ENCODE results near the gene SERTAD3.
"Not testable (repeated sequence)": the region's sequence is repeated elsewhere in the genome, so short reads cannot be mapped to it uniquely, and the experiment has no call there.

The SERTAD3 gene

DNA sequence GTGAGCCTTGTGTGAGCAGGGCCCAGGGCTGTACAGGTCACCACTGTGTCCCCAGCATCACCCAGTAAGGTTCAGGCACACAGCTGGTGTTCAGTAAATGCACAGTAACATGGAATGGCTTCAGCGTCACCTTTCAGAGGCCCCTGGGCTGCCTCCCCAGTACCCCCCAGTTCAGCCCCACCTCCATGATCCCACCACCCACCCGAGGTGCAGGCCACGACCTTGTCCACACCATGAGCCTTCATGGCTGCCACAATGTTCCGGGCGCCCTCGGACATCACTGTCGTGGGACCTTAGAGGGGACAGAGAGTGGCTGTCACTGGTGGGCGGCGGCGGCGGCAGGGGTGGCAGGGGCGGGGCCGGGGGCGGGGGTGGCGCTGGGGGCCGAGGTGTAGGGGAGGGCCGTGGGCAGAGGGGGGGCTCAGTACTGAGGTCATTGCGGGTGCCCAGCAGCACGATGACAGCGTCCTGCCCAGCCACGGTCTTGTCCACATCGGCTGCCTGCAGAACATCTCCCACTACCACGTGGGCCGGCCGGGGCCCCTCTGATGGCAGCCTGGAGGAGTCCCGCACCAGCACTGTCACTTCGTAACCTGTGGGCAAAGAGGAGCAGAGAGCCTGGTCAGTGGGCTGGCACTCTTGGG, 13.9 kb upstream of the SERTAD3 start:
- no peak for DNase-seq (ENCODE audit: low spot score)

GRCh38 chr19:40457048-40457447, 12.9 kb upstream of the SERTAD3 start:
- DNase-seq (ENCODE audit: low spot score) = no peak

GRCh38 chr19:40453943-40454342, 9.8 kb upstream of the SERTAD3 start:
- not testable (repeated sequence) for DNase-seq (ENCODE audit: low spot score)

DNA sequence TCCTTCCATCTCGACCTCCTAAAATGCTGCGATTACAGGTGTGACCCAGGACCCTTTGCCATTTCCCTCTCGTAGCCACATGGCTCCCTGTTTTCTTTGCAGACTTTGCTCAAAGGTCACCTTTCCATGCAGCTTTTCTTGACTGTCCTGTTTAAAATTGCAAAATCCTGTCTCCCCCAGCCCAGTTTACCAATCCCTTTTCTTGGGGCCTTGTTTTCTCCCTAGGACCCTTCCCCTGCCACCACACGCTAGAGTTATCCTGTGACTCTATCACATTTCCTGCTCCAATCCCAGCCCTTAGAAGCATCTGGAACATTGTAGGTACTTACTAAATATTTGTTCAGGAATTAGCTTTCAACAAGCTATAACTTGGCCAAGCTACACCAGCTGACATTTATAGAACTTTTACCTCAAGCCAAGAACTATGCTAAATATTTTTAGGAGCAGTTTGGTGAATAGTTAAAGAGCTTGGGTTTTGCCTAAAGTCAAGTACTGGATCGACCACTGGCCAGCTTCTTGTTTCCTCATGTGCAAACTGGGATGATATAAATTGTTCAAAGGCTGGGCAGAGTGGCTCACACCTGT, 9.1 kb upstream of the SERTAD3 start:
- DNase-seq (ENCODE audit: low spot score) = no peak

DNA sequence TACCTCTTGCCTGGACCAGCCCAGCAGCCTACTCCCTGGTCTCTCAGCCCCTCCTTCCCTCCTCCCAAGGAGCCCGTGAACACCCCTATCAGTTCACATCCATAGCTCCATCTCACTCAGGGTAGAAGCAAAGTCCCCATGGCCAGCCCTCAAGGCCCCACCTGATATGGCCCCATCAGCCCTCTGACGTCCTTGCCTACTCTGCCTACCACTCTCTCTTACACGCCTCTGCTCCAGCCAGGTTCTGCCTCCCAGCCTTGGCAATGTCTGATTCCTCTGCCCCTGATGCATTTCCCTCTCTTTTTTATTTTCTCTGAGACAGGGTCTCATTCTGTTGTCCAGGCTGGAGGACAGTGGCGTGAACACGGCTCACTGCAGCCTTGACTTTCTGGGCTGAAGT, 7.9 kb upstream of the SERTAD3 start:
- DNase-seq (ENCODE audit: low spot score) = no peak

- no peak for DNase-seq (ENCODE audit: low spot score)
These were observed 6.5 kb upstream of the SERTAD3 start for GRCh38 chr19:40450664-40451063.

DNA sequence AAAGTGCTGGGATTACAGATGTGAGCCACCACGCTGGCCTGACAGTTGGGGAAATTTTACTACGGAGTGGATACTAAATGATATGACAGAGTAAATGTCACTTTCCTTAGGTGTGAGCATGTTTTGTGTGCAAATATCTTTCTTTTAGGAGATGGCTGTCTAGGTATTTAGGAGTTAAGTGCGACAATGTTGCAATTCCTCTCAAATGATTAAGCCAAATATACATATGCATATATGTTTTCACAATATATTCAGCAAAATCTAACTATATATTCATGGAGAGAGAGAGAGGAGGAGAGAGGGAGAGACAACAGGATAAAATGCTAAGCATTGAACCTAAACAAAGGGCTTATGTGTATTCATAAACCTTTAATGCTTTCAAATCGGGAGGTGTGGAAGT, 5.4 kb upstream of the SERTAD3 start:
- DNase-seq (ENCODE audit: low spot score) = no peak

DNA sequence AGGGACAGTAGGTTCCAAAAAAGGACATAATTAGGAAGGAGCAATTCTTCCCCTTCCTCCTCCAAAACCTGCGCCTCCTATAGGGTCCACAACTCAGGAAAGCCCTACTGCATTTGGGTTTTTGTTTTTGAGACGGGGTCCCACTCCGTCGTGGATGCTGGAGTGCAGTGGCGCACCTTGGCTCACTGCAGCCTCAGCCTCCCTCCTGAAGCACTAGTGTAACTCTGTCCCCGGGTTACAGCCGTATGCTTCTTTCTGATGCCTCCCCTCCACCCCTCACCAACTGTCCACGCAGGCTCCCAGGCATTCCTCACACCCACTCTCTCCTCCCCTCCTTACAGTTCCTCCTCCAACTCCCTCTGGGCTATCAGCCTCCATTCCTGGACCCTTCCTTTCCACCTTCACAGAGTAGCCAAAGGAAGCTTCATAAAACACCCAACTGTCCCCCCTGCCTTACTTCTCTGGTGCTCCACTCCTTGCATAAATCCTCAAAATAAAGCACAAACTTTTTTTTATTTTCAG, 2.2 kb upstream of the SERTAD3 start:
- no peak for DNase-seq (ENCODE audit: low spot score)

- DNase-seq (ENCODE audit: low spot score) = no peak
These were observed 1.7 kb upstream of the SERTAD3 start for GRCh38 chr19:40445780-40446262.

DNA sequence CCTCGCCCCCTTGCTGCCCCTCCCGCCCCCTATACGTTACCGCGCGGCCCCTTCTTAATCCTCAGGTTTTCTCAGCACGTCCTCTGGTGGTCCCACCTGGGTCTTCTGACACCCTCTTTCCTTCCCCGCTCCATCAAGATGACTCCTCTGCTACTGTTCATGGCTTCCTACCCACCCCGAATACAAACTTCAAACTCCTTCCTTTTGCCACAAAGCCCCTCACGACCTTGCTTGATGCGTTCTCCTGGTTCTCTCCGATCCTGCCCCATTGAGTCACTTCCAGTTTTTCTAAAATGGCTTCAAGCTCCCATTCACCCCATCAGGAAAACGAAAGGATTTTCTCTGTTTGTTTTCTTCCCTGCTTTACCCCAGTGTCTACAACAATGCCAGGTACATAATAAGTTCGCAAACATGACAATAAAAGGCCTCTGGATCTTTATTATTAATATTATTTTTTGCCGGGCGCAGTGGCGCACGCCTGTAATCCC, 734 bp upstream of the SERTAD3 start:
- DNase-seq (ENCODE audit: low spot score) = no peak

DNA sequence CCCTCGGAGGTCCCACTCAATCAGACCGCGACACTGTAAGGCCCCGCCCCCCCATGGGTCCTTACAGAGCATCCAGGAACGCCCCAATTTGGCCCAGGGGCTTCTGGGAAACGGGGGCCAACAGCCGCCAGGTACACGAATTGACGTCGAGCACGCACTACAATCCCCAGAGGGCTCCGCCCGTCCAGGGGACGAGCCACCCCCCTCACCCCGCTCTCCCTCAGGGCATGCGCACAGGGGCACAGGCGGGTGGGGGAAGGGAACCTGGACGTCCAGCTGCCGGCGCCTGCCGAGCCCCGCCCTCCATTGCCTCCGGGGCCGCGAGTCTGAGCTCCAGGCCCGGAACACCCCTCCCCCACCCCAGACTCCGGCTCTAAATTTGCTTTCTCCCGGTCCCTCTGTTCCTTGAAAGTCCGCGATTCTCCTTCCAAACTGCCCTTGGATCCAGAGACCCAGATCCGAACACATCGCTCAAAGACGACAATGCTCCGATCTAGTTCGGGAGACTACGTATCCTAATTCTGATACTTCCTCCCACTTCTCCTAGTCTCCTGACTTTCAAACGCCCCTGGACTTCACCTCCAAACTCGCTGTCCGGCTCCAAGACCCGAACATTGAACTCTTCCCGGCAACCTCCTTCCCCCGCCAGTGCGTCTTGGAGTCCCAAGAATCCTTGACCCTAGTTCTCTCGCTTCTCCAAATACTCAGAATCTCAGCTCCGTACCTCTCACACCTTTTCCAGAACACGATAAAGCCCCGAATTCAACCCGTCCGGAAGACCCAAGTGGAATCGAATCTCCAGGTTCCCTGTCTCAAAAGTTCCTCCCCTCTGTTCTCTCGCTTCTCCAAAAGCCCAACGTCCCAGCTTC, 770 bp downstream of the SERTAD3 start:
- peak; percentile 99 for DNase-seq (ENCODE audit: low spot score)

GRCh38 chr19:40442328-40443130, 1.6 kb downstream of the SERTAD3 start:
- no peak for DNase-seq (ENCODE audit: low spot score)

- DNase-seq (ENCODE audit: low spot score) = no peak
These were observed 2.3 kb downstream of the SERTAD3 start for GRCh38 chr19:40441719-40442253.

DNA sequence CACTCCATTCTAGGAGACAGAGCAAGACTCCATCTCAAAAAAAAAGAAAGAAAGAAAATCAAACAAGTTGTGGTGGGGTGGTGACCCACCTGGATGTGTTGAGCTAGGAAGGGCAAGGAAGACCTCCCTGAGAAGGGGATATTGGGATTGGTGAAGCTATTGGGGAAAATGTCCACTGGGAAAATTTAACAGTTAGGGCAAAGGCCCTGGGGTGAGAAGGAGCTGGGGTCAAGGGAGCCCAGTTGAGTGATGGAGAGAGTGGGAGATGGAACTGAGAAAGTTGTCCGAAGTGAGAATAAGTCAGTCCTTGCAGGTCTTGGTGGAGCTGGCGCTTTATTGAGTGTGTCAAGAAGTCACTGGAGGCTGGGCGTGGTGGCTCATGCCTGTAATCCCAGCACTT, 5.9 kb downstream of the SERTAD3 start:
- no peak for DNase-seq (ENCODE audit: low spot score)

DNA sequence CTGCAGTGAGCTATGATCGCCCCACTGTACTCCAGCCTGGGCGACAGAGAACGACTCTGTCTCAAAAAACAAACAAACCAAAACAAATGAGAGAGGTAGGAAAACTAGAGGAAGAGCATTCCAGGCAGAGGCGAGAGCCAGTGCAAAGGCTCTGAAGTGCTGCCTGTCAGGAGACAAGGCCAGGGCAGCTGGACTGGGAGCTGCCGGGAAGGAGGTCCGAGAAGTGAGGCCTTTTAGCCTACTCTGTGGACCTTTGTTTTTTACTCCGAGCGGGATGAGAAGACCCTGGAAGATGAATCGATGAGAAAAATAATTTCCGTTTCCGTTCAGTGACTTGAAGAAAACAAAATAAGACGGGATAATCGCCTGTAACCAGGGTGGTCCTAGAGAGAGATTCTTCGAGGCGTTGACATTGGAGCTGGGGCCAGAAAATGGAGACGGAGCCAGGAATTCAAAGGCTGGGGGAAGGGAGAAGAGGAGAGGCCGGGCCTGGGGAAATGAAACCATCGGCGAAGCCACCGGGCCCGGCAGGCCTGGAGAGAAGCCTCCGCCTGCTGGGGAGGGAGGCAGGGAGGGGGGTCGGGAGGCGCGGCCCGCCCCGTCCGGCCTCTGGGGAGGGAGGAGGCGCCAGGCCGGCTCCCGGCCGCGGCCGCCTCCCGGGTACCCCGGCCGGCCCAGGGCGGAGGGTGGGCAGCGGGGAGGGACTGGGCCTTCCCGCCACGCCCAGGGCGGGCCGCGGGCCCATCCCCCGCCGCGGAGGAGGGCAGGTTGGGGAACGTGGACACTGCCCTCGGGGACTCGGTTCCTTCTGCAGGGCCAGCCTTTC, 10.5 kb downstream of the SERTAD3 start:
- peak; percentile 95 for DNase-seq (ENCODE audit: low spot score)

- not testable (repeated sequence) for DNase-seq (ENCODE audit: low spot score)
These were observed 11.4 kb downstream of the SERTAD3 start for GRCh38 chr19:40432760-40433159.

- DNase-seq (ENCODE audit: low spot score) = no peak
These were observed 12.4 kb downstream of the SERTAD3 start for GRCh38 chr19:40431698-40432097.

DNA sequence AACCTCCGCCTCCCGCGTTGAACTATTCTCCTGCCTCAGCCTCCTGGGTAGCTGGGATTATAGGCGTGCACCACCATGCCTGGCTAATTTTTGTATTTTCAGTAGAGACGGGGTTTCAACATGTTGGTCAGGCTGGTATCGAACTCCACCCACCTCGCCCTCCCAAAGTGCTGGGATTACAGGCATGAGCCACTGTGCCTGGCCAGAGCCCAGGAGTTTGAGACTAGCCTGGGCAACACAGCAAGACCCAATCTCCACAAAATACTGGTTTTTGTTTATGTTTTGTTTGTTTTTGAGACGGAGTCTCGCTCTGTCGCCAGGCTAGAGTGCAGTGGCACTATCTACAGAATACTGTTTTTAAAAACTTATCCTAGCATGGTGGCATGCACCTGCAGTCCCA, 13.9 kb downstream of the SERTAD3 start:
- DNase-seq (ENCODE audit: low spot score) = not testable (repeated sequence)

GRCh38 chr19:40428197-40428596, 15.9 kb downstream of the SERTAD3 start:
- not testable (repeated sequence) for DNase-seq (ENCODE audit: low spot score)

DNA sequence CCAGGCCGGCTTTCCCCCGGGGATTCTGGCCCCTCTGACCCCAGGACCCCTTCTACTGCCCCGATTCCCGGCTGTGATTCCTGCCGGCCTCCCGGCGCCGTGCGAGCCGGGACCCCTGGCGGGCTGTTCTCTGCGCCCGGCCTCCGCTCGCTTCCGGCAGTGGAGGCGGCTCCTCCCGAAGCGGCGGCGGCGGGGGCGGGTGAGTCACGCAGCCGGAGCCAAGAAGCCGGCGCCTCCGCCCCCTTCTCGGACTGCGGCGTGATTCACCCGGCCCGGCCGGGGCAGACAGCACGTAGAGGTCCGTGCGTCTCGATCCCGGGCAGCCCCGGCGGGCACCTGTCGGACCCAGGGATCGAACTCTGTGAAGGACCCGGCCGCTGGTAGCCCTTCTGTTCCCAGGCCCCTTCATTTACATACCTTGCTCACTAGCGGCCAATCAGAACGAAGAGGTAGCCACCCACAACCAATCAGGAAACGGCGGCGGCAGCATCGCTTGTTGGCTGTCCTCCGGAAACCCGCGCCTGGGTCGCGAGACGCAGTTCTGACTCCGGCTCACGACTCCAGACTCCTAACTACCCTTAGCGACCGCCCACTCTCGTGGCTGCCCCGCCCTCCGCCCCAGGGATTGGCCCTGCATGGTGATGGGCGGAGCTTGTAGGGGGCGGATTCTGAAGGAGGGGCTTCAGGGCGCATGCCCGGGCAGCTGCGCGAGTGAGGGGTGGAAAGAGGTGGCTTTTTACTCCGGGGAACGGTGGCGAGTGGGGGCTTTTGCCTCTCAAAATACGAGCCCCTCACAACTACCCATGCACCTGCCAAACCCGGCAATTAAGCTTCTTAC, 18.5 kb downstream of the SERTAD3 start, which contains the start of gene SERTAD1:
TSS of gene SERTAD1 (minus strand) at position 543 of the 838 bp plus-strand sequence. CDS start 2,446 bp downstream, outside the sequence.
- peak; percentile 98 for DNase-seq (ENCODE audit: low spot score)

Data from GM03348 (cell line).